Measurements from ENCODE around the gene TREM1. TPM values are rescaled to one million over a fixed set of nuclear protein-coding genes. Genes with fewer than 3 reads are reported as not detected.

The TREM1 gene
- total RNA-seq, 2 experiments from 2014 or later, result not detected

DNA sequence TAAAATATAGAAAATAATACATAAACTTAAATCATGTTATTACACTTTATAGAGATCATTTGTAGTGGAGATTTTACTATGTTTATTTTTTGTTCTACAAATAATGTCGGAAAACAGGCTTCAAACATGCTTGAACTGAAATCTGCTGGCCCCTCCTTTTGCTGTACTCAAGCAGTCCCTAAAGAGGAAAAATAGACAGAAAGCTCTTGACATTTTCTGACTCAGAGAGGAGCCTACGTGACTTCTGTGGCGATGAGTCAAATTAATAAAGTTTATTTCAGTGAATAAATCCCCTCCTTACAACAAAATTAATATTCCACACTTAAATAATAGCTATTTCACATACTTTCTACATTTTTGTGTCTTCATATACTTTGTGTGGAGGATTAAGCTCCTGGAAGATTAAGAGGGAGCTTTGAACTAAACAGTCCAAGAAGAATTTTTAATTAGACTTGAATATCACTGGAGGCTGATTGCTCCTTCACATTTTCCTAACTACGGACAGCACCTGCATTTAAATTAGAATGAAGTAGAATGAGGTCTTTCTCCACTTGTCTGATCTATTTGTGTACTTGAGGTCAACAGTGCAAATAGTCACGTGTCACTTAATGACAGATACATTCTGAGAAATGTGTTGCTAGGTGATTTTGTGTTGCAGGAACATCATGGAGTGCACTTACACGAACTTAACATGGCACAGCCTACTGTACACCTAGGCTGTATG is 1.7 kb upstream of the TREM1 start:
- H3K4me1 Mint-ChIP-seq, result no peaks in the 10 kb centered on the region
- peaks cover 16% of the 10 kb centered on the region for H3K27me3 Mint-ChIP-seq
- H3K9me3 Mint-ChIP-seq, result peaks cover 3% of the 10 kb centered on the region
- DNase-seq (no peak), ATAC-seq (ENCODE audit: low read depth) (no peak)
- no peaks in the 10 kb centered on the region for H3K36me3 Mint-ChIP-seq
- H3K27ac Mint-ChIP-seq, result no peak overlapping the region
- H3K4me3 Mint-ChIP-seq, result no peak overlapping the region
- POLR2A ChIA-PET, result no interaction called here

GRCh38 chr6:41284726-41285125 is 1.8 kb downstream of the TREM1 start:
- POLR2A ChIA-PET, result no interaction called here
- Mint-ChIP-seq H3K27ac (peak overlapping the region; percentile 7), H3K9me3 (peaks cover 1% of the 10 kb centered on the region)

DNA sequence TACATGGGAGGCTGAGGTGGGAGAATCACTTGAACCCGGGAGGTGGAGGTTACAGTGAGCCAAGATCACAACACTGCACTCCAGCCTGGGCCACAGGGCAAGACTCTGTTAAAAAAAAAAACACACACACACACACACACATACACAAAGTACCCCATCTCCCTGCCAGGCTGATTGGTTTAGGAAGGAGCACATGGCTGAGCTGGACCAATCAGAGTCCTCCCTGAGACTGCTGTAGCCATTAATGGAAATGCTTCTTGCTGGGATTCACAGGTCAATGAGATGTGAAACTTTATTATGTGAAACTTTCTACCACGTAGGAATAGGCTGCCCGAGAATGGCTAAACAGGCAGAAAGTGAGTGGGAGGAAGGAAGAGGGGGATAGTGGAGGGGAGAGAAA is 2.9 kb downstream of the TREM1 start:
- no peak overlapping the region for H3K27ac Mint-ChIP-seq
- POLR2A ChIA-PET, result no interaction called here
- DNase-seq (no peak), ATAC-seq (ENCODE audit: low read depth) (no peak)
- H3K27me3 Mint-ChIP-seq, result peaks cover 16% of the 10 kb centered on the region
- H3K4me3 Mint-ChIP-seq, result no peak overlapping the region
- H3K4me1 Mint-ChIP-seq, result peaks cover 14% of the 10 kb centered on the region
- H3K36me3 Mint-ChIP-seq, result peaks cover 3% of the 10 kb centered on the region
- peaks cover 1% of the 10 kb centered on the region for H3K9me3 Mint-ChIP-seq

More at GRCh38 chr6:41284726-41285125, 1.8 kb downstream of the TREM1 start:
- DNase-seq (no peak), ATAC-seq (ENCODE audit: low read depth) (no peak)
- Mint-ChIP-seq H3K4me3 (no peak overlapping the region), H3K36me3 (peaks cover 3% of the 10 kb centered on the region), H3K4me1 (peaks cover 6% of the 10 kb centered on the region), H3K27me3 (peaks cover 16% of the 10 kb centered on the region)

DNA sequence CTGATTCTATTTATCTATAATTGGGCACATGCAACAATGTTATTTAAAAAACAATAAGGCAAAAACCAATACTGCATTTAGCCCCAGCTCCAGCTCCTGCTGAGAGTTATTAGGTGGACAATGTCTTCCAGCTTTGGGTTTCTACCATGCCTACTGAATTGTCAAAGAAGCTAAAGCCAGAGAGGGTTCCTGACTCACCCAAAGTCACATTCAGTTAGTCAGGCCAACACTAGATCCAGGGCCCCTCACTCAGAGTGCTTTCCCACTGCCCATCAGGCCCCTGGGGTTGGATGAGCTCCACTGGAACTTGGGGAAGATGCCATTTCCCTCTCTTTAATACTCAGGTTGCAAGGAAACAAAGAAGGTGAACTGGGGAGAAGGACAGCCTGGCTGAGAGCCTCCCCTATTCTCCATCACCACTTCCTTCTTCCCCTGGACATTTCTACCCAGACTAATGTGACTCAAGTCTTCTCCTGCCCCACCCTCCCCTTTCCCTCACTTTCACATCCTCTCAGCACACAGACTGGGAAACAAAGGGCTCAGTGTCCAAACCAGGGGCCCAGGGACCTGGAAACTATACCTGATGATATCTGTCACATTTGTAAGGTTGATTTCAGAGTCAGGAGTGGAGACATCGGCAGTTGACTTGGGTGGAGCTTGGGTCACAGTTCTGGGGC is 6.0 kb downstream of the TREM1 start:
- POLR2A ChIA-PET, result no interaction called here
- Mint-ChIP-seq H3K4me3 (no peak overlapping the region), H3K4me1 (peaks cover 15% of the 10 kb centered on the region), H3K9me3 (peaks cover 1% of the 10 kb centered on the region), H3K36me3 (peaks cover 3% of the 10 kb centered on the region), H3K27me3 (peaks cover 10% of the 10 kb centered on the region), H3K27ac (no peak overlapping the region)
- no peak for DNase-seq
- ATAC-seq (ENCODE audit: low read depth), result no peak

GRCh38 chr6:41278699-41279405 is 7.6 kb downstream of the TREM1 start:
- POLR2A ChIA-PET, result interaction anchor here (0.9 kb wide), 1 partner anchor 17 kb away, joined by 3 read pairs; no protein-coding TSS in a partner anchor
- DNase-seq (peak; percentile 58), ATAC-seq (ENCODE audit: low read depth) (peak; percentile 89)
- peaks cover 8% of the 10 kb centered on the region for H3K27me3 Mint-ChIP-seq
- peaks cover 1% of the 10 kb centered on the region for H3K9me3 Mint-ChIP-seq
- peaks cover 3% of the 10 kb centered on the region for H3K36me3 Mint-ChIP-seq
- no peak overlapping the region for H3K4me3 Mint-ChIP-seq
- H3K27ac Mint-ChIP-seq, result peak overlapping the region; percentile 37
- H3K4me1 Mint-ChIP-seq, result peaks cover 15% of the 10 kb centered on the region

GRCh38 chr6:41277605-41278004 is 8.9 kb downstream of the TREM1 start:
- POLR2A ChIA-PET, result no interaction called here
- Mint-ChIP-seq H3K36me3 (no peaks in the 10 kb centered on the region), H3K27ac (no peak overlapping the region), H3K4me3 (no peak overlapping the region), H3K4me1 (peaks cover 12% of the 10 kb centered on the region), H3K27me3 (peaks cover 8% of the 10 kb centered on the region), H3K9me3 (no peaks in the 10 kb centered on the region)
- DNase-seq (no peak), ATAC-seq (ENCODE audit: low read depth) (no peak)

DNA sequence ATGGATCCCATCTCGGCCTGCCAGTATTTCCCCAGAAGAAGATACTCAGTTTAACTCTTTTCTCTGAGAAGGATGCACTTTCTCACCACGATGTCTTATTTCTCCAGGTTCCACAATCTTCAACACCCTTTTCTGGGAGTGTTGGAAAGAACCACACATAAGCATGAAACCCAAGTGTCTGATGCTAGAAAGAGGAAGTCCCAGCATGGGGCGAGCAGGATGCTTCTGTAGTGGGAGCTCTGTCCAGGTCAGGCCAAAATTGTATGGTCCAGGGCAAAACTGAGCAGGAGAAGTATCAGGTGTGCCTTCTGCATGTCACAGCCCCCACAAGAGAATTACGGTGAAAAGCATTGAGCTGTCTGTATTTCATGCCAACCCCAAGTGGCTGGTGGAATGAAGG is 11.0 kb downstream of the TREM1 start:
- POLR2A ChIA-PET, result no interaction called here
- Mint-ChIP-seq H3K9me3 (no peaks in the 10 kb centered on the region), H3K36me3 (peaks cover 2% of the 10 kb centered on the region), H3K27ac (no peak overlapping the region), H3K27me3 (peaks cover 8% of the 10 kb centered on the region), H3K4me1 (peaks cover 17% of the 10 kb centered on the region), H3K4me3 (no peak overlapping the region)
- DNase-seq, result no peak
- ATAC-seq (ENCODE audit: low read depth), result no peak

DNA sequence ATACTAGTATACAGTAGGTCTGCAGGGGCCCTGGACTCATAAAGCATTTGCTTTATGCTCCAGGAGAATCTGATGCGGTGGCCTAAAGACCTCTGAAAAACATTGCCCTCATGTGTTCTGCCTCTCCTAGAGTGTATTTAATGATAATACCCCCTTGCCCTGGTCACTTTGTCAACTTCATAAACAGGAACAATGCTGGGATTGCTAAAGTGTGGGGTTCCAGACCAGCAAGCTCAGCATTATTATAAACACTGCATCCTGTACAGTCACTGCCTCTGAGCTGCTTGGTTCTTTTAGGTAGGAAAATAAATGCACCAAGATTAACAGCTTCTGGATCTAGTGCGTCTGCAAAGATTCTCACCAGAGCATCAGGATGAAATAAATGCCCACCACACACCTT is 12.2 kb downstream of the TREM1 start:
- DNase-seq (no peak), ATAC-seq (ENCODE audit: low read depth) (no peak)
- Mint-ChIP-seq H3K4me1 (peaks cover 15% of the 10 kb centered on the region), H3K27ac (no peak overlapping the region), H3K27me3 (peaks cover 8% of the 10 kb centered on the region), H3K36me3 (peaks cover 2% of the 10 kb centered on the region), H3K9me3 (no peaks in the 10 kb centered on the region), H3K4me3 (no peak overlapping the region)
- POLR2A ChIA-PET, result no interaction called here

DNA sequence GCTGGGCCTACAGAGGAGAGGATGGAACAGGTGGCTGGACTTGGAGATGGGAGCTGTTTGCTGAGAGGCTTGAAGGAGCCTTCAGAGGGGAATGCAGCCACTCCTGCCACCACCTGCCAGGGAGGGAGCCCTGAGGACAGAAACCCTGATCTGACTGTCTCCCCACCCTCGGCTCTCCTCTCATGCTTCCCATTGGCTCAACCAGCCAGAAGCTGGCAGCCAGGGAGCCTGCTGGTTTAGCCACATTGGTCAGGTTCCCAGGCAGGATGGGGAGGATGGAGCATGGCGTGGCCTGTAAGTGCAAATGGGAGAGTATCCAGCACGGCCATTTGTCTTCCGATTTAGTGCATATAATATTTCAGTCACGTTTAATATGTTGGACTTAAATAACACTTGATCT is 12.8 kb downstream of the TREM1 start:
- H3K27me3 Mint-ChIP-seq, result peaks cover 8% of the 10 kb centered on the region
- POLR2A ChIA-PET, result no interaction called here

GRCh38 chr6:41272591-41273240 is 13.8 kb downstream of the TREM1 start:
- Mint-ChIP-seq H3K9me3 (no peaks in the 10 kb centered on the region), H3K4me3 (no peak overlapping the region), H3K4me1 (peaks cover 8% of the 10 kb centered on the region), H3K27ac (no peak overlapping the region), H3K27me3 (peaks cover 6% of the 10 kb centered on the region), H3K36me3 (peaks cover 2% of the 10 kb centered on the region)
- ATAC-seq (ENCODE audit: low read depth), result no peak
- POLR2A ChIA-PET, result interaction anchor here (0.6 kb wide), 1 partner anchor 72 kb away, joined by 4 read pairs; the partner anchor contains the start of gene TREML2
- DNase-seq, result no peak

More for the DNA sequence above, 12.8 kb downstream of the TREM1 start:
- ATAC-seq (ENCODE audit: low read depth) (no peak), DNase-seq (no peak)
- Mint-ChIP-seq H3K4me3 (no peak overlapping the region), H3K4me1 (peaks cover 10% of the 10 kb centered on the region), H3K36me3 (peaks cover 2% of the 10 kb centered on the region), H3K27ac (no peak overlapping the region), H3K9me3 (no peaks in the 10 kb centered on the region)

- ATAC-seq (ENCODE audit: low read depth) (peak; percentile 82), DNase-seq (peak; percentile 37)
- Mint-ChIP-seq H3K27me3 (peaks cover 6% of the 10 kb centered on the region), H3K27ac (peak overlapping the region; percentile 71), H3K4me1 (peaks cover 8% of the 10 kb centered on the region), H3K36me3 (peaks cover 2% of the 10 kb centered on the region), H3K9me3 (no peaks in the 10 kb centered on the region), H3K4me3 (peak overlapping the region; percentile 24)
- POLR2A ChIA-PET, result interaction anchor here (0.6 kb wide), 1 partner anchor 71 kb away, joined by 4 read pairs; the partner anchor contains the start of gene TREML2
These were observed 14.5 kb downstream of the TREM1 start for GRCh38 chr6:41271901-41272395.

GRCh38 chr6:41269716-41270115 is 16.8 kb downstream of the TREM1 start:
- H3K4me3 Mint-ChIP-seq, result no peak overlapping the region
- H3K27me3 Mint-ChIP-seq, result peaks cover 3% of the 10 kb centered on the region
- DNase-seq (no peak), ATAC-seq (ENCODE audit: low read depth) (no peak)
- peaks cover 8% of the 10 kb centered on the region for H3K4me1 Mint-ChIP-seq
- H3K9me3 Mint-ChIP-seq, result no peaks in the 10 kb centered on the region
- peaks cover 5% of the 10 kb centered on the region for H3K36me3 Mint-ChIP-seq
- H3K27ac Mint-ChIP-seq, result no peak overlapping the region
- POLR2A ChIA-PET, result no interaction called here

GRCh38 chr6:41269166-41269565 is 17.3 kb downstream of the TREM1 start:
- peaks cover 8% of the 10 kb centered on the region for H3K4me1 Mint-ChIP-seq
- DNase-seq (no peak), ATAC-seq (ENCODE audit: low read depth) (no peak)
- POLR2A ChIA-PET, result no interaction called here
- H3K9me3 Mint-ChIP-seq, result no peaks in the 10 kb centered on the region
- no peak overlapping the region for H3K4me3 Mint-ChIP-seq
- H3K36me3 Mint-ChIP-seq, result peaks cover 5% of the 10 kb centered on the region
- H3K27me3 Mint-ChIP-seq, result peaks cover 3% of the 10 kb centered on the region
- H3K27ac Mint-ChIP-seq, result no peak overlapping the region
